GM21447 (cell line): Measurements from ENCODE around the gene EFS.

Experiments
- ATAC-seq: cut with Tn5 transposase; IDR thresholded peaks from one replicate; pipeline ENCODE4 v1.9.1; 2021; ENCODE audit not compliant: unreplicated experiment

The EFS gene

DNA sequence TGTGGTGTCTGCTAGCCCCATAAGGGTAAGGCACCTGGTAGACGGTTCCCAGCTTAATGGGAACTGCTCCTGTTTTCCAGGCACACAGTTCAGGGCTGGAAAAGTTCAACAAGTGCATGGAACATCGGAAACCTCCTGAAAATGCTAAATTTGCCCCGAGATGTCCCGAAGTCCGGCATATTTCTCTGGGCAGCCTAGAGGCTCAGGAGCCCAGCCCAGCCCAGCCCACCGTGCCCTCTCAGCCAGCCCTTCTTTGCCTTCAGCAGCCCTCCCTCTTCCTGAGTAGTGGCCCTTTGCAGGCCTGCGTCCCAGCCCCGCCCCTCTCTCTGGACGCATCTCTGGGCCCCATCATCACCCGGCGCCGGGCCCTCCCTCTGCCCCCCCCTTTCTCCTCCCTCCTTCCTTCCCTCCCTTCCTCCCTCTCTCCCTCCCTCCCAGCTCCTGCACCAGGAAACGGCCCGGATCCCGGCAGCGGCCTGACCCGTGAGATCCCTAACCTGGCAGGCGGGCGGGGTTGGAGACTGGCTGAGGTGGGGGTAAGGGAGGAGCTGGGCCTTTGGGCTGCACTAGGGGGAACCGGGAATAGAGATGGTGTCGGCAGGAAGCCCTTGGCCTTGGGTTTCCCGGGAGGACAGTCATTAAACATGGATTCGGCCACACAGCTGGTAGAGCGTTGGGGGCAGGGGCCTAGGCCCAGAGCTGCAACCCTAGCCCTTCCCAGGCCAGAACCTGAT, 58.4 kb downstream of the EFS start, which contains the start of gene BCL2L2:
BCL2L2 (plus strand) TSS at position 422 of the 734 bp plus-strand sequence. CDS start 935 bp downstream, outside the sequence.
- ATAC-seq: no peak
